ENCODE results near the gene OIT3. TPM values are rescaled to one million over a fixed set of nuclear protein-coding genes. Genes with fewer than 3 reads are reported as not detected.
"Not testable (repeated sequence)": the region's sequence is repeated elsewhere in the genome, so short reads cannot be mapped to it uniquely, and the experiment has no call there.

OIT3 gene
- total RNA-seq, 2 experiments from 2014 or later, result not detected

GRCh38 chr10:72904806-72905205, 11.3 kb downstream of the OIT3 start:
- Mint-ChIP-seq H3K9me3 (ENCODE audit: insufficient read depth) (no peaks in the 10 kb centered on the region), H3K4me1 (ENCODE audit: low read depth) (no peaks in the 10 kb centered on the region), H3K36me3 (ENCODE audit: low read depth) (no peaks in the 10 kb centered on the region), H3K4me3 (no peak overlapping the region), H3K27me3 (ENCODE audit: low read depth) (no peaks in the 10 kb centered on the region), H3K27ac (no peak overlapping the region)
- POLR2A ChIA-PET, result no interaction called here
- no peak for ATAC-seq
- DNase-seq, result no peak
- CTCF ChIA-PET, result no interaction called here

- CTCF ChIA-PET, result interaction anchor here (1.3 kb wide), 1 partner anchor 532 kb away, joined by 3 read pairs; no protein-coding TSS in a partner anchor
Observed at GRCh38 chr10:72906446-72906845, 12.9 kb downstream of the OIT3 start.

GRCh38 chr10:72910705-72911104, 17.2 kb downstream of the OIT3 start:
- H3K4me1 Mint-ChIP-seq (ENCODE audit: low read depth), result no peaks in the 10 kb centered on the region
- H3K27ac Mint-ChIP-seq, result no peak overlapping the region
- no peak for DNase-seq
- no peaks in the 10 kb centered on the region for H3K27me3 Mint-ChIP-seq (ENCODE audit: low read depth)
- H3K9me3 Mint-ChIP-seq (ENCODE audit: insufficient read depth), result no peaks in the 10 kb centered on the region
- CTCF ChIA-PET, result no interaction called here
- ATAC-seq, result no peak
- H3K4me3 Mint-ChIP-seq, result no peak overlapping the region
- POLR2A ChIA-PET, result no interaction called here
- no peaks in the 10 kb centered on the region for H3K36me3 Mint-ChIP-seq (ENCODE audit: low read depth)

More at GRCh38 chr10:72906446-72906845, 12.9 kb downstream of the OIT3 start:
- Mint-ChIP-seq H3K4me1 (ENCODE audit: low read depth) (no peaks in the 10 kb centered on the region), H3K27ac (no peak overlapping the region), H3K36me3 (ENCODE audit: low read depth) (no peaks in the 10 kb centered on the region), H3K27me3 (ENCODE audit: low read depth) (no peaks in the 10 kb centered on the region), H3K9me3 (ENCODE audit: insufficient read depth) (no peaks in the 10 kb centered on the region), H3K4me3 (no peak overlapping the region)
- ATAC-seq (no peak), DNase-seq (no peak)
- POLR2A ChIA-PET, result no interaction called here

- Mint-ChIP-seq H3K4me3 (no peak overlapping the region), H3K36me3 (ENCODE audit: low read depth) (no peaks in the 10 kb centered on the region), H3K27ac (no peak overlapping the region), H3K4me1 (ENCODE audit: low read depth) (no peaks in the 10 kb centered on the region), H3K9me3 (ENCODE audit: insufficient read depth) (no peaks in the 10 kb centered on the region), H3K27me3 (ENCODE audit: low read depth) (peaks cover 3% of the 10 kb centered on the region)
- DNase-seq (no peak), ATAC-seq (no peak)
- ChIA-PET CTCF (no interaction called here), POLR2A (no interaction called here)
Observed at GRCh38 chr10:72911758-72912157, 18.2 kb downstream of the OIT3 start.

GRCh38 chr10:72912736-72913135, 19.2 kb downstream of the OIT3 start:
- Mint-ChIP-seq H3K9me3 (ENCODE audit: insufficient read depth) (no peaks in the 10 kb centered on the region), H3K4me3 (no peak overlapping the region), H3K27ac (no peak overlapping the region), H3K36me3 (ENCODE audit: low read depth) (no peaks in the 10 kb centered on the region), H3K27me3 (ENCODE audit: low read depth) (peaks cover 4% of the 10 kb centered on the region), H3K4me1 (ENCODE audit: low read depth) (no peaks in the 10 kb centered on the region)
- POLR2A ChIA-PET, result no interaction called here
- ATAC-seq (no peak), DNase-seq (no peak)
- CTCF ChIA-PET, result no interaction called here

- DNase-seq (no peak), ATAC-seq (no peak)
- Mint-ChIP-seq H3K4me1 (ENCODE audit: low read depth) (no peaks in the 10 kb centered on the region), H3K27ac (no peak overlapping the region), H3K9me3 (ENCODE audit: insufficient read depth) (no peaks in the 10 kb centered on the region), H3K4me3 (no peak overlapping the region), H3K36me3 (ENCODE audit: low read depth) (no peaks in the 10 kb centered on the region), H3K27me3 (ENCODE audit: low read depth) (peaks cover 7% of the 10 kb centered on the region)
- ChIA-PET POLR2A (no interaction called here), CTCF (no interaction called here)
Observed at GRCh38 chr10:72913287-72913686, 19.7 kb downstream of the OIT3 start.

GRCh38 chr10:72917201-72917600, 23.7 kb downstream of the OIT3 start:
- H3K4me3 Mint-ChIP-seq; H3K9me3 Mint-ChIP-seq (ENCODE audit: insufficient read depth); H3K27ac Mint-ChIP-seq; H3K36me3 Mint-ChIP-seq (ENCODE audit: low read depth); POLR2A ChIA-PET; CTCF ChIA-PET; H3K4me1 Mint-ChIP-seq (ENCODE audit: low read depth); ATAC-seq; DNase-seq: not testable (repeated sequence)
- peaks cover 27% of the 10 kb centered on the region for H3K27me3 Mint-ChIP-seq (ENCODE audit: low read depth)

GRCh38 chr10:72917803-72918332, 24.3 kb downstream of the OIT3 start:
- DNase-seq; H3K9me3 Mint-ChIP-seq (ENCODE audit: insufficient read depth); H3K27ac Mint-ChIP-seq; POLR2A ChIA-PET; H3K36me3 Mint-ChIP-seq (ENCODE audit: low read depth); H3K4me3 Mint-ChIP-seq; ATAC-seq; H3K4me1 Mint-ChIP-seq (ENCODE audit: low read depth); CTCF ChIA-PET: not testable (repeated sequence)
- peaks cover 30% of the 10 kb centered on the region for H3K27me3 Mint-ChIP-seq (ENCODE audit: low read depth)

GRCh38 chr10:72918352-72918751, 24.8 kb downstream of the OIT3 start:
- ChIA-PET POLR2A (no interaction called here), CTCF (no interaction called here)
- Mint-ChIP-seq H3K4me3 (no peak overlapping the region), H3K4me1 (ENCODE audit: low read depth) (no peaks in the 10 kb centered on the region), H3K36me3 (ENCODE audit: low read depth) (no peaks in the 10 kb centered on the region), H3K27ac (no peak overlapping the region), H3K27me3 (ENCODE audit: low read depth) (peaks cover 30% of the 10 kb centered on the region), H3K9me3 (ENCODE audit: insufficient read depth) (peaks cover 4% of the 10 kb centered on the region)
- ATAC-seq, result no peak
- DNase-seq, result no peak

- H3K36me3 Mint-ChIP-seq (ENCODE audit: low read depth); H3K27ac Mint-ChIP-seq; POLR2A ChIA-PET; DNase-seq; ATAC-seq; H3K4me3 Mint-ChIP-seq; H3K4me1 Mint-ChIP-seq (ENCODE audit: low read depth); H3K9me3 Mint-ChIP-seq (ENCODE audit: insufficient read depth); CTCF ChIA-PET: not testable (repeated sequence)
- peaks cover 33% of the 10 kb centered on the region for H3K27me3 Mint-ChIP-seq (ENCODE audit: low read depth)
Observed at GRCh38 chr10:72921147-72921683, 27.7 kb downstream of the OIT3 start.

GRCh38 chr10:72924351-72924750, 30.8 kb downstream of the OIT3 start:
- POLR2A ChIA-PET, result no interaction called here
- H3K4me3 Mint-ChIP-seq, result no peak overlapping the region
- ATAC-seq (no peak), DNase-seq (no peak)
- CTCF ChIA-PET, result no interaction called here
- peaks cover 30% of the 10 kb centered on the region for H3K27me3 Mint-ChIP-seq (ENCODE audit: low read depth)
- no peak overlapping the region for H3K27ac Mint-ChIP-seq
- H3K9me3 Mint-ChIP-seq (ENCODE audit: insufficient read depth), result peaks cover 4% of the 10 kb centered on the region
- H3K4me1 Mint-ChIP-seq (ENCODE audit: low read depth), result no peaks in the 10 kb centered on the region
- H3K36me3 Mint-ChIP-seq (ENCODE audit: low read depth), result no peaks in the 10 kb centered on the region

GRCh38 chr10:72925951-72926465, 32.5 kb downstream of the OIT3 start:
- ChIA-PET POLR2A (no interaction called here), CTCF (no interaction called here)
- ATAC-seq (no peak), DNase-seq (no peak)
- Mint-ChIP-seq H3K36me3 (ENCODE audit: low read depth) (no peaks in the 10 kb centered on the region), H3K4me3 (no peak overlapping the region), H3K27me3 (ENCODE audit: low read depth) (peaks cover 19% of the 10 kb centered on the region), H3K4me1 (ENCODE audit: low read depth) (no peaks in the 10 kb centered on the region), H3K9me3 (ENCODE audit: insufficient read depth) (peaks cover 4% of the 10 kb centered on the region), H3K27ac (no peak overlapping the region)

GRCh38 chr10:72927485-72927884, 33.9 kb downstream of the OIT3 start:
- Mint-ChIP-seq H3K36me3 (ENCODE audit: low read depth) (no peaks in the 10 kb centered on the region), H3K9me3 (ENCODE audit: insufficient read depth) (peaks cover under 1% of the 10 kb centered on the region), H3K27ac (no peak overlapping the region), H3K27me3 (ENCODE audit: low read depth) (peaks cover 16% of the 10 kb centered on the region), H3K4me3 (no peak overlapping the region), H3K4me1 (ENCODE audit: low read depth) (no peaks in the 10 kb centered on the region)
- ChIA-PET POLR2A (no interaction called here), CTCF (interaction anchor here (0.8 kb wide), 1 partner anchor 563 kb away, joined by 3 read pairs; no protein-coding TSS in a partner anchor)
- no peak for DNase-seq
- ATAC-seq, result no peak

Measured in activated CD8-positive, alpha-beta T cell treated with anti-CD3 and anti-CD28 coated beads, Interleukin-2, amount 10 ng/mL, durations not matched to agents 7 days and 5 days (primary cell).